HFFc6 (cell line): ENCODE data around the gene CD163L1. TPM values are rescaled to one million over a fixed set of nuclear protein-coding genes. Genes with fewer than 3 reads are reported as not detected.
"Not testable (repeated sequence)": the region's sequence is repeated elsewhere in the genome, so short reads cannot be mapped to it uniquely, and the experiment has no call there.

Source experiments
- DNase-seq: peaks from one replicate; pipeline ENCODE4 v3.0.0-alpha.2; 2018
- H3K27ac Mint-ChIP-seq: 2 replicates; pipeline ENCODE4 v1.8.0; 2020; ENCODE audit warnings: mild to moderate bottlenecking, mixed read lengths
- H3K27me3 Mint-ChIP-seq: 2 replicates; pipeline ENCODE4 v1.8.0; 2021; ENCODE audit warnings: mild to moderate bottlenecking, moderate library complexity, mixed read lengths; ENCODE audit not compliant: insufficient read depth
- H3K36me3 Mint-ChIP-seq: 2 replicates; pipeline ENCODE4 v1.8.0; 2021; ENCODE audit warnings: low read depth, mixed read lengths
- H3K4me1 Mint-ChIP-seq: 2 replicates; pipeline ENCODE4 v1.8.0; 2020; ENCODE audit warnings: low read depth, mixed read lengths
- H3K4me3 Mint-ChIP-seq: 2 replicates; pipeline ENCODE4 v1.8.0; 2020; ENCODE audit warnings: mild to moderate bottlenecking, moderate library complexity, mixed read lengths
- H3K9me3 Mint-ChIP-seq: 2 replicates; pipeline ENCODE4 v1.8.0; 2020; ENCODE audit warnings: mild to moderate bottlenecking, mixed read lengths
- CTCF ChIP-seq: fragments of 200-600 bp; sonication (generic); IDR thresholded peaks from 2 replicates; pipeline ENCODE4 v1.5.0; 2021; ENCODE audit warnings: antibody characterized with exemption, mild to moderate bottlenecking
- total RNA-seq, 6 experiments: library from RNA; stranded (reverse); fragmentation: NEBNext Ultra II Directional; extraction: Animal tissue kit (Norgen Biotek cat#: 25700); gene quantifications; 2 replicates in 1 of 6; 3 replicates in 5 of 6; pipeline ENCODE4 v1.2.3, GENCODE V29; 2021

CD163L1 gene
- total RNA-seq, 6 experiments from 2014 or later: 5.7 to 9.9 (median 7.6) TPM

GRCh38 chr12:7448099-7448498, 4.1 kb upstream of the CD163L1 start:
- H3K36me3 Mint-ChIP-seq: no peaks in the 10 kb centered on the region
- H3K27ac Mint-ChIP-seq: no peak overlapping the region
- no peaks in the 10 kb centered on the region; the same call in 1 of the 2 replicates for H3K27me3 Mint-ChIP-seq
- TF ChIP-seq CTCF: no peak
- H3K4me3 Mint-ChIP-seq: no peak overlapping the region
- no peaks in the 10 kb centered on the region for H3K4me1 Mint-ChIP-seq
- H3K9me3 Mint-ChIP-seq: no peaks in the 10 kb centered on the region
- DNase-seq: no peak

GRCh38 chr12:7444537-7444936, 584 bp upstream of the CD163L1 start:
- Mint-ChIP-seq H3K27me3 (no peaks in the 10 kb centered on the region; the same call in none of the 2 replicates), H3K36me3 (no peaks in the 10 kb centered on the region; the same call in 1 of the 2 replicates), H3K27ac (no peak overlapping the region), H3K4me3 (no peak overlapping the region), H3K9me3 (no peaks in the 10 kb centered on the region), H3K4me1 (no peaks in the 10 kb centered on the region)
- DNase-seq: no peak
- no peak for TF ChIP-seq CTCF

GRCh38 chr12:7441216-7441615, 2.7 kb downstream of the CD163L1 start:
- H3K36me3 Mint-ChIP-seq: no peaks in the 10 kb centered on the region; the same call in 1 of the 2 replicates
- no peaks in the 10 kb centered on the region; the same call in 1 of the 2 replicates for H3K27me3 Mint-ChIP-seq
- H3K9me3 Mint-ChIP-seq: no peaks in the 10 kb centered on the region
- no peak overlapping the region for H3K4me3 Mint-ChIP-seq
- no peak for TF ChIP-seq CTCF
- no peak for DNase-seq
- H3K4me1 Mint-ChIP-seq: no peaks in the 10 kb centered on the region
- H3K27ac Mint-ChIP-seq: no peak overlapping the region

GRCh38 chr12:7439579-7440505, 4.1 kb downstream of the CD163L1 start:
- H3K9me3 Mint-ChIP-seq: no peaks in the 10 kb centered on the region
- H3K27me3 Mint-ChIP-seq: no peaks in the 10 kb centered on the region; the same call in 1 of the 2 replicates
- H3K36me3 Mint-ChIP-seq: no peaks in the 10 kb centered on the region; the same call in 1 of the 2 replicates
- TF ChIP-seq CTCF: no peak
- no peak overlapping the region for H3K27ac Mint-ChIP-seq
- peak overlapping the region; percentile 45; the same call in 1 of the 2 replicates for H3K4me3 Mint-ChIP-seq
- no peaks in the 10 kb centered on the region for H3K4me1 Mint-ChIP-seq
- no peak for DNase-seq

- DNase-seq, H3K27ac Mint-ChIP-seq, H3K4me3 Mint-ChIP-seq, H3K36me3 Mint-ChIP-seq, H3K9me3 Mint-ChIP-seq, H3K27me3 Mint-ChIP-seq, H3K4me1 Mint-ChIP-seq: not testable (repeated sequence)
Observed at GRCh38 chr12:7438291-7438995, 5.5 kb downstream of the CD163L1 start.

- not testable (repeated sequence) for H3K9me3 Mint-ChIP-seq, H3K27me3 Mint-ChIP-seq, H3K4me1 Mint-ChIP-seq, DNase-seq, H3K4me3 Mint-ChIP-seq, H3K27ac Mint-ChIP-seq, H3K36me3 Mint-ChIP-seq
Observed at GRCh38 chr12:7437494-7437893, 6.5 kb downstream of the CD163L1 start.
